Activated T-helper 9 cell treated with anti-CD3 and anti-CD28 coated beads, Interleukin-2, amount 50 U/mL, for 16 hours (primary cell): ENCODE results near the gene PLEKHM2.
A peak's percentile ranks its signal among the peaks of the same experiment; 100 is the strongest.
"Not testable (repeated sequence)": the region's sequence is repeated elsewhere in the genome, so short reads cannot be mapped to it uniquely, and the experiment has no call there.

Experiments used
- DNase-seq: peaks from one replicate; pipeline ENCODE4 v3.0.0-alpha.2; 2020; ENCODE audit warnings: low read depth

Gene PLEKHM2, protein sequence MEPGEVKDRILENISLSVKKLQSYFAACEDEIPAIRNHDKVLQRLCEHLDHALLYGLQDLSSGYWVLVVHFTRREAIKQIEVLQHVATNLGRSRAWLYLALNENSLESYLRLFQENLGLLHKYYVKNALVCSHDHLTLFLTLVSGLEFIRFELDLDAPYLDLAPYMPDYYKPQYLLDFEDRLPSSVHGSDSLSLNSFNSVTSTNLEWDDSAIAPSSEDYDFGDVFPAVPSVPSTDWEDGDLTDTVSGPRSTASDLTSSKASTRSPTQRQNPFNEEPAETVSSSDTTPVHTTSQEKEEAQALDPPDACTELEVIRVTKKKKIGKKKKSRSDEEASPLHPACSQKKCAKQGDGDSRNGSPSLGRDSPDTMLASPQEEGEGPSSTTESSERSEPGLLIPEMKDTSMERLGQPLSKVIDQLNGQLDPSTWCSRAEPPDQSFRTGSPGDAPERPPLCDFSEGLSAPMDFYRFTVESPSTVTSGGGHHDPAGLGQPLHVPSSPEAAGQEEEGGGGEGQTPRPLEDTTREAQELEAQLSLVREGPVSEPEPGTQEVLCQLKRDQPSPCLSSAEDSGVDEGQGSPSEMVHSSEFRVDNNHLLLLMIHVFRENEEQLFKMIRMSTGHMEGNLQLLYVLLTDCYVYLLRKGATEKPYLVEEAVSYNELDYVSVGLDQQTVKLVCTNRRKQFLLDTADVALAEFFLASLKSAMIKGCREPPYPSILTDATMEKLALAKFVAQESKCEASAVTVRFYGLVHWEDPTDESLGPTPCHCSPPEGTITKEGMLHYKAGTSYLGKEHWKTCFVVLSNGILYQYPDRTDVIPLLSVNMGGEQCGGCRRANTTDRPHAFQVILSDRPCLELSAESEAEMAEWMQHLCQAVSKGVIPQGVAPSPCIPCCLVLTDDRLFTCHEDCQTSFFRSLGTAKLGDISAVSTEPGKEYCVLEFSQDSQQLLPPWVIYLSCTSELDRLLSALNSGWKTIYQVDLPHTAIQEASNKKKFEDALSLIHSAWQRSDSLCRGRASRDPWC

DNA sequence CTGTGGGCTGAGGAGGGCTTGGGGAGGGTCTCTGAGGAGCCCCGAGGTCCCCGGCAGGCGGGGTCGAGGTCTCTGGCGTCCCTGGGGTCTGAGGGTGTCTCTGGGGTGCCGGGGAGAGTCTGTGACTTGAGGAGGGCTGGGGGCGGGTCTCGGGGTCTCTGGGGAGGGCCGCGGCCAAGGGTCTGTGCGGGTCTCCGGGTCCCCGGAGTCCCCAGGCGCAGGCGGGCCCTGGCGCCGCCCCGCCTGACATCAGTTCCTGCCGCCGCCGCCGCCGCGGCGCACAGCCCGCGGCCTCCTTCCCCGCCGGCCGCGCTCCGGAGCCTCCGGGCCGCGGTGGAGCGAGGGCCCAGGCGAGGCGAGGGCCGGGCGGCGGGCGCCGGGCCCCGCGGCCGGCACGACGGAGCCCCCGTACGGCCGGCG lies at the start of gene PLEKHM2:
TSS of gene PLEKHM2 (plus strand) at position 279 of the 420 bp plus-strand sequence. CDS start 239 bp downstream, outside the sequence.
- peak; percentile 22 for DNase-seq

DNA sequence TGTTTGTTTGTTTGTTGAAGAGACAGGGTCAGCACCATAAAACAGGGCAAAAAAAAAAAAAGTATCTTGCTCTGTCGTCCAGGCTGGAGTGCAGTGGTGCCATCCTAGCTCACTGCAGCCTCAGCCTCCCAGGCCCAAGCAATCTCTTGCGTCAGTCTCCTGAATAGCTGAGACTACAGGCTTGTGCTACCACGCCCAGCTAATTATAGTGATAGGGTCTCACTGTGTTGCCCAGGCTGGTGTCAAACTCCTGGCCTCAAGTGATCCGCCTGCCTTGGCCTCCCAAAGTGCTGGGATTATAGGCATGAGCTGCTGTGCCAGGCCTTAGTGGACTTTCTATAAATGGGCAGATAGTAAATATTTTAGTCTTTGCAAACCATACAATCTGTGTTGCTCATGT lies 47.7 kb upstream of the PLEKHM2 start:
- no peak for DNase-seq

DNA sequence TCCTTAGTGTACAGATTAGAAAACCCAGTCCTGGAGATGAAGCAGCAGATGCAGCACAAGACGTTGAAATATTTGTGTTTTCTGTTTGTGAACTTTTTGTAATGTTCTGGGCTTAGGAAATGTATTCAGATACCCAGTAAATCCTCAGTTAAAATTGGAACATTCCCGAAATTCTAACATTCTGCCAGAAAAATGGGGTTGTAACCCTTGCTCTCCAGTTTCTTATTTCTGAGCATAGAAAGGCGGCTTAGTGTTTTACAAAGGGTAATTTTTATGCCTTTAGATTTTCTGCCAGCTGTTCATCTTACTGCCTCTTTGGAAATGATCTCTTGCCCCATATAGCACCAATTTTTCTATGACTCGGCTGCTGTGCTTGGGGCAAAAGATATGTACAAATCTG lies 46.3 kb upstream of the PLEKHM2 start:
- DNase-seq = no peak

DNA sequence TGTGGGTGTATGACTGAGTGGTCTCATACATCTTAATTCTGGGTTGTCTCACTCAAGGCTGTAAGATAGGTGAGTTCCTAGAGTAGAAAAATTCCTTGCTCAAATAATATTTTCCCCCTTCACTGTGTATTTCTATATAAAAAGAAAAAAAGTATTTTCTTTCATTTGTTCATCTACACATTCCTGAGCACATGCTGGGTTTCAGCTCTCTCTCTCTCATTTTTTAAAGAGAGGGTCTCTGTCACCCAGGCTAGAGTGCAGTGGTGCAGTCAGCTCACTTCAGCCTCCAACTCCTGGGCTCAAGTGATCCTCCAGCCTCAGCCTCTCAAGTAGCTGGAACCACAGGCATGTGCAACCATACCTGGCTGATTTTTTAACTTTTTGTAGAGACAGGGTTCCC lies 44.9 kb upstream of the PLEKHM2 start:
- no peak for DNase-seq

DNA sequence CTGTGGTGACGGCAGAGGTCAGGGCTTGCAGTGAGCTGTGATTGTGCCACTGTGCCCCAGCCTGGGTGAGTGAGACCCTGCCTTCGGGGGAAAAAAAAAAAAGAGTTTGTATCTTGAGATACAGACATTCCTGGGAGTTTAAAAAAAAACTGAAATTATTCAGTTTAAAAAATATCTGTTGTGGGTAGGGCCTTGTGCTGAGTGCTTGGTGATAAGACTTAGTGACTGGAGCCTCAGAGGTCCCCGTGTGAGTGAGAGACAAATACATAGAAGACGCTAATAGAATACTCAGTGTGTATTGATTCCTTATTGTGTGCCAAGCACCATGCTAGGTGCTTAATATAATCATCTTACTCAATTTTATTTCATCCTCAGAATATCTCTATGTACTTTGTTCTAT lies 44.2 kb upstream of the PLEKHM2 start:
- no peak for DNase-seq

DNA sequence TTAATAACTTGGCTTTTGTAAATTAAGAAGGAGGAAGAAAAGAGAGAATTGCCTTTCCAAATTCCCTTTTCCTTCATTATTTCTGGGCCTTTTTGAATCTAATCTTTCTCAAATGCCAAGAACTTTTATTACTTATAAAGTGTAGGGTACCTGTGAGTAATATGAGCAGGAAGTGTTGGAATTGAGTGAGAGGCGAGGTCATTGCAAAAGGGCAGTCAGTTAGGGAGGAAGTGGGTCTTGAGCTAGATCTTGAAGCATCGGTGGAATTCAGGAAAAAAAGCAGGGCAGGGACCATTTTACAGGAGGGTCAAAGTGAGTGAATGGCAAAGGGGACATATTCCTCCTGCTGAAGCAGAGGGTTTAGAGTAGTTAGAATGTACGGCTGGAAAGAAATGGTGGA lies 43.5 kb upstream of the PLEKHM2 start:
- no peak for DNase-seq

DNA sequence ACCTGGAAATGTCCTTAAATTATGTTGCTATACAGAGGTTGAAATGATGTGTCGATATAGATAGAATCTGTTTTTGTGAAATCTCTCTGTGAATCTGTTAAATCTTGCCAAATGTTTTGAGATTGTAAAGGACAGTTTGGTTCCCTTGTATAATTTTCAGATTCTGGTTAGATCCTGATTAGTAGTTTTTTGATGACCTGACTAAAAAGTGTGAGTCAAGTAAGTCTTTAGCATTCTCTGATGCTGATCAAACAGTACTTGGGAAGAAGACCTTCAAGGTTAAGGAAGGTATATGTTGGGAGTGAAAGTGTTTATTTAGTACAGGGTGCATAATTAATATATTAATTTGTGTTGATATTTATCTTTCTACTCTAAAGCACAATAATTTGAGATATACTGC lies 34.2 kb upstream of the PLEKHM2 start:
- no peak for DNase-seq

DNA sequence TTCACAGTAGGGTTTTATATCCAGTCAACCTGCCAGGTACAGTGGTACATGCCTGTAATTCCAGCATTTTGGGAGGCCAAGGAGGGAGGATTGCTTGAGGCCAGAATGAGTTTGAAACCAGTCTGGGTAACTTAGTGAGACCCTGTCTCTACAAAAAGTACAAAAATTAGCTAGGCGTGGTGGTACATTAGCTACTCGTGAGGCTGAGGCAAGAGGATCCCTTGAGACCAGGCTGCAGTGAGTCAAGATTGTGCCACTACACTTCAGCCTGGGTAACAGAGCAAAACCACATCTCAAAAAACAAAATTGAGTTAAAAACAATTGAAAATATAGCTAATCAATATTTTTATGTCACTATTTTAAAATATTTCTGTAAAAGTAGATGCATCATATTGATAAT lies 33.7 kb upstream of the PLEKHM2 start:
- no peak for DNase-seq

DNA sequence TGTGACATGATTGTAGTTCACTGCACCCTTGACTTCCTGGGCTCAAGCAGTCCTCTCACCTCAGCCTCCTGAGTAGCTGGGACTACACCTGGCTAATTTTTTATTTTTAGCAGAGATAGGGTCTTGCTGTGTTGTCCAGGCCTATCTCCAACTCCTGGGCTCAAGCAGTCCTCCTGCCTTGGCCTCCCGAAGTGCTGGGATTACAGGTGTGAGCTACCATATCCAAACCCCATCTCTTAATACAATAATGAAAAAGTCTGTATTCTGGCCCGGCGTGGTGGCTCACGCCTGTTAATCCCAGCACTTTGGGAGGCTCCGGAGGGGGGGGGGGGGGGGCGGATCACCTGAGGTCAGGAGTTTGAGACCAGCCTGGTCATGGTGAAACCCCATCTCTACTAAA lies 32.0 kb upstream of the PLEKHM2 start:
- DNase-seq = not testable (repeated sequence)

DNA sequence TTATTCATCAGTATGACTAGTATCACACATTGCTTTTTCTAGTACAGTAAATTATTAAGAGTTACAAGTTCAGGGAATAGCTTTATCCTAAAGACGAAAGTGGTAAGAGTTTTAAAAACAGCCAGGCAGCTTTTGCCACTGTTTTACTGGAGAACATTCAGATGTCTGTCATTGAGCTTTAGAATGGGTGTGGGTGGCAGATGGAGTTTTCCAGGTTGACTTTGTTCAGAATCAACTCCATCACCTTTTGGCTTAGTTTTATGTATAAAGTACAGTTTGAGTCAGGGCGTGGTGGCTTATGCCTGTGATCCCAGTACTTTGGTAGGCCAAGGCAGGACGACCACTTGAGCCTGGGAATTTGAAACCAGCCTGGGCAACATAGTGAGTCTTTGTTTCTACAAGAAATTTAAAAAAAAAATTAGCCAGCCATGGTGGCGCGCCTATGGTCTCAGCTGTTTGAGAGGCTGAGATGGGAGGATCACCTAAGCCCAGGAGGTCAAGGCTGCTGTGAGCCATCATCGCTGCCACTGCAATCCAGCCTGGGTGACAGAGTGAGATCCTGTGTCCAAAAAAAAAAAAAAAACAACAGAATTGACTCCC lies 29.9 kb upstream of the PLEKHM2 start:
- DNase-seq = no peak

DNA sequence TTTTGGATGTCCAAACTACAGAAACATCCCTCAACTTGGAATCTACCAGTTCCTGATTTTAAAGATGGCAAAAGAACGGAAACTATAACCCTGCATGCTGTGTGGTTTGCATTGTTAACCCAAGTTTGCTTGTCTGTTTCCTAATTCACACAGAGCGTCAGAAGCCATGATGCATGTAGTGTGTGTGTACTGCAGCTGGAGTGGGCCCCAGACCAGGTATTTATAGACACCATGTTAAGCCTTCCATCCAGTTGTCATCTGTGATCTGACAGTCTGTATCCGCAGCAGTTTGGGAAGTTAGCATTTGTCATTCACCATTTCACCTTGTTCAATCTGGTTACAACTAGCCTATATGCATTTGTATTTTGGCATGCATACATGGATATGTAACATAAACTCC lies 27.7 kb upstream of the PLEKHM2 start:
- no peak for DNase-seq

DNA sequence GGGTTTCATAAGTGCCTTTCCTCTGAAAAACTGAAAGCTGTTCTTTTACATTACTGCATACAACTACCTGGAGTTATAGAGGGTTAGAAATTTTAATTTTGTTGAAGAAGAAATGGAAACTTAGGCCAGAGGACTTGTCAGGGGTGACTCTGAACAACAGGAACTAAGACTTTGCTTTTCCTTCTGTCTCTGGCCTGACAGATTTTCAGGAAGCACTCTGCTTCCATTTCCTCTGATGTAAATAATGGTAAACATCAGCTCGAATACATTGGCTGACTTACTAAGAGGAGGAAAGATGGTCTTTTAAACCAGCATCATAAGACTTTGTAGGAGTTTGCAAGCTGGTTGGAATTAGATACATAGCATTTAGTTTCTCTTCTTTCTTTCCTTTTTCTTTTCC lies 27.1 kb upstream of the PLEKHM2 start:
- DNase-seq = no peak

DNA sequence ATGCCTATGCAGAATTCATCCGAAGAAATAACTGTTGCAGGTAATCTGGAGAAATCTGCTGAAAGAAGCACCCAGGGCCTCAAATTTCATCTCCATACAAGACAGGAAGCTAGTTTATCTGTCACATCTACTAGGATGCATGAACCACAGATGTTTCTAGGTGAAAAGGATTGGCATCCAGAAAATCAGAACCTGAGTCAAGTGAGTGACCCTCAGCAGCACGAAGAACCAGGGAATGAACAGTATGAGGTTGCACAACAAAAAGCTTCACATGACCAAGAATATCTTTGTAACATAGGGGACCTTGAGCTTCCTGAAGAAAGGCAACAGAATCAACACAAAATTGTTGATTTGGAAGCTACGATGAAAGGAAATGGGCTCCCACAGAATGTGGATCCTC lies 24.0 kb upstream of the PLEKHM2 start:
- no peak for DNase-seq

DNA sequence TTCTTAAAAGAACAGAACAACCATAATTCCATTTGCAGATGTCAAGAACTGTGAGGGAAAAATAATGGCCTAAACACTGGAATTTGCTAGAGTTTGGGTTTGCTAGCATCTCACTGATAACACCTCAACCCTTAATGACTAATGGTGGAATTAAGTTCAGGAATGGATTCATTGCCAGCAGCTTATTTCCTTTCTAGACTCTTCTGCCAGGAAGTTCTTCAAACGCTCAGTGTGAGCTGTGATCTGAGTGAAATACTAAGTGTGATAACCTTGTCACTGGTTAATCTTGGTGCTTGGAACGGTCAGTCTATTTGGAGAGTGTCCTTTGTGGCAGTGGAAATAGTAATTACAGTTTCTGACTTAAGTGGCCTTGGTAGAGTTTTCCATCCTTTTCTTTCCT lies 21.6 kb upstream of the PLEKHM2 start:
- DNase-seq = no peak

DNA sequence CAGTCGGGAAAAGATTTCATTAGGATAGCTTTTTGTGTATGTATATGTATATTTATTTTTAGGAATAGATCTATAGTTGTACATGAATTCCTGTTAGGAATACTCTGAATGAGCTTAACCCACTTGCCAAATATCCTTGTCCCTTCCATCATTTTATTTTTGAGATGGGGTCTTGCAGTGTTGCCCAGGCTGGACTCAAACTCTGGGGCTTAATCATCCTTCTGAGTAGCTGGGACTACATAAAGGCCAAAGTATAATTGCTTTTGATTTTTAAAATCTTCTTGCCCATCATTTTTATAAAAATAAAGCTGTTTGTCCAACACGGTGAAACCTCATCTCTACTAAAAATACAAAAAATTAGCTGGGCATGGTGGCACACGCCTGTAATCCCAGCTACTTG lies 20.2 kb upstream of the PLEKHM2 start:
- DNase-seq = no peak

DNA sequence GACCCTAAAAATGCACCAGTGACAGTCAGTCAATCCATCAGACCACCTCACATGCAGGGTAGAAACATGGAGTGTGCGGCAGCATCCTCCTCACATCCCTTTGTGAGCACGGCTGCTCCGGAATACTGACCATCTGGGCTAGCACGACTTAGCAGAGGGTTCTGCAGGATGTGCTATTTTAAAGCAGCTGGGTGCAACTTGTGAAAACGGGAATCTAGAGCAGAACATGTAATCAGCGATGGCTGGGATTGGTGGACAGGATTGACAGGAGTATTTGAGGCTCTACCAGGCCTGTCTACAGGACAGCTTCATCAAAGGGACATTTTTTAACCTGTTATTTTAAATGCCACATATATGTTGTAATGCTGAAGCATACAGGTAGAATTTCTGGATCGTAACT lies 16.8 kb upstream of the PLEKHM2 start:
- DNase-seq = no peak

DNA sequence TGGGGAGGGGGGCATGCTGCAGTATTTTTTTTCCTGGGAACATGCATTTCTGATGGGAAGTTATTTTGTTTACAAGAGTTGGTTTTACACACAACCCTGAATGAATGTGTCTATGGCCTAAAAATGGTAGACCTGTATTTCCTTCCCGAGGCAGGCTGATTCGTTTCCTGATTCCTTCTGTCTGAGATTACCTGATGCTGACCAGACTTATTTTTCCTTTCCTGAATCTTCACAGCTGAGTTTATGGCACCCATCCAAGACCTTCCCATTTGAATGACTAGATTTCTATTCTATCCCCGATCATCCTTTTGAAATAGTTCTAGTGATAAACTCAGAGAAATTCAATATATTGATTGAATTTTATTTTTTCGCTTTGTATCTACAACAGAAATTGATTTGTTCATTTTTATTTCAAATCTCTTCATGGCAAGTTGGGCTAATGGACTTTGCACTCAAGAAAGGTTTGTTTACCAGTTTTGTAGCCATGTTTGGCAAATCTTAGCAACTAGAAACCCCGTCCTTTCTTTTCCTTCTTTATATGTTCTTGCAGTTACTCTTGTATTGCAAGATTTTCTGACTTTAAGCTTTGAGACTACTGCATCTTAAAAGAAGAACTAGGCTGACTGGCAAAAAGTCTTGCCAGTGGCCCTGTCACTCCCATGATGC lies 15.9 kb upstream of the PLEKHM2 start:
- no peak for DNase-seq

DNA sequence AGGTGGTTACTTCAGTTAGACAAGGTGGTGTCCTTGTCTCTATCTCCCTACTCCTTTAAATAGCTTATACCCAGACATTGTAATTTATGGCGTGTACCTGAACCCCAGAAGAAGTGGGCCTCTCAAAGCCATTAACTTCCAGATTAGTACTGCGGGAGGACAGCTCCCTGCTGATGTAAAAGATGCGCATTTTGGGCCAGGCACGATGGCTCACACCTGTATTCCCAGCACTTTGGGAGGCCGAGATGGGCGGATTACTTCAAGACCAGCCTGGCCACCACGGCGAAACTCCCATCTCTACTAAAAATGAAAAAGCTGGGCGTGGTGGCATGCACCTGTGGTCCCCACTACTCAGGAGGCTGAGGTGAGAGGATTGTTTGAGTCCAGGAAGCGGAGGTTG lies 15.0 kb upstream of the PLEKHM2 start:
- DNase-seq = no peak

DNA sequence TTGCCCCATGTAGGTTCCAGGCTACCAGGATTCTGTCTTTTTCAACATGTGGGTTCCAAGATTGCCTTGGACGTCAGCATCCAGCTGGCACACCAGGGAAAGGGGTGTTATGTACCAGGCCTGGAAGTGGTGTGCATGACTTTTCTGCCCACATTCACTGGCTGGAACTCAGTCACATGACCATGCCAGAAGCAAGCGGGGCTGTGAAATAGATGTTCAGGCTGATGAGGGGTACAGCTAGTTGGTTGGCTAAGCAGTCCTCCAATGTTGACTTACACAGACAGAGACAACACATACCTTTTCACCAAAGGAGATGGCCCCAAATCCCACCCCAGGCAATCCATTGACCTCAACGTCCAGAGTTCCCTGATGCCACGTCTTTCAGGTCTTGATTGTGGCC lies 14.3 kb upstream of the PLEKHM2 start:
- no peak for DNase-seq

DNA sequence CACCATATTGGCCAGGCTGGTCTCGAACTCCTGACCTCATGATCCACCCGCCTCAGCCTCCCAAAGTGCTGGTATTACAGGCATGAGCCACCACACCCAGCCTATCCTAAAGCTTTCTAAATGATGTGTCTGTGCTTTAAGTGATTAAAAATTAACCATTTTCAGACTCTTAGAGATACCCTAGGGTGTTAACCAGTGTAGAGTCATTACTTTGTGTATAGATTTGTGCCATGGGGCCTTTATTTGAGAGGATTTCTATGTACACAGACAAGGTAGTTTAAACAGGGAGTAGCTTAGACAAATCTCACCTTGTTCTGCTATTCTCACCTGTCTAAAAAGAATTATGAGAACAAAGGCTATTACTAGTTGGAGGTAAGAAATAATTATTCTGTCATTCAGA lies 12.7 kb upstream of the PLEKHM2 start:
- no peak for DNase-seq

DNA sequence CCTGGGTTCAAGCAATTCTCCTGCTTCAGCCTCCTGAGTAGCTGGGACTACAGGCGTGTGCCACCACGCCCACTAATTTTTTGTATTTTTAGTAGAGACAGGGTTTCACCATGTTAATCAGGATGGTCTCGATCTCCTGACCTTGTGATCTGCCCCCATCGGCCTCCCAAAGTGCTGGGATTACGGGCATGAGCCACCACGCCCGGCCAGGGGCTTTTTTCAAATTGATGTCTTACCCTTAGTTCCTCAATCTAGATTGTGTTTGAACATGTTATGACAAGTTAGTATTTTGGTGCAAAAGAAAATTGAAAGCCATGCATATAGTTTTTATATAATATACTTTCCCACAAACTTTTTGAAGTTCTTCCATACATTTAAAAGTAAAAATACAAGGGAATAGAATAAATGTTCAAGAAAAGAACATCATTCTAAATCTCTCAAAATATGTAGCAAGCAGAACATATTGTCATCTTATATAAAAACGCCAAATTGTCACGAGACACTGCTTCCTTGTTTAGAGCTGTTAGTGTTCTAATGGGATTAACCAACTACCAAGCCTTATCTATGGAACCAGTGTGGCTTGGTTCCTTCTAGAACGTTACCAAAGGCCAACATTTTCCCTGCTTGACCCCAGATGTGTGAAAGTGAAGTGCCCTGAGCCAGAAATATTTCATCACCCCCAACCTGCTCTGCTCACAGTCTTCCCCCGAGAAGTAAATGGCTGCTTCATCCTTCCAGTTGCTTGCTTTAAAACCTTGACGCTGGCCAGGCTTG lies 9.5 kb upstream of the PLEKHM2 start:
- DNase-seq = no peak
